SK-N-SH (cell line): Measurements from ENCODE around the gene SORD. TPM values are rescaled to one million over a fixed set of nuclear protein-coding genes. Genes with fewer than 3 reads are reported as not detected.
"Not testable (repeated sequence)": the region's sequence is repeated elsewhere in the genome, so short reads cannot be mapped to it uniquely, and the experiment has no call there.

ENCODE experiments used
- CTCF ChIA-PET: fragments of 300-600, 350-600 bp; formaldehyde crosslinking; extraction: SDS; loops from one replicate; lab custom pipeline; 2021; lab: Yijun Ruan, JAX
- POLR2A ChIA-PET: fragments of 350-600 bp; sonication (Branson Sonifier 250); formaldehyde crosslinking; extraction: SDS; loops from one replicate; lab custom pipeline; 2020; ENCODE audit warnings: antibody characterized with exemption, inconsistent platforms; lab: Yijun Ruan, JAX
- DNase-seq: peaks from one replicate; pipeline ENCODE4 v3.0.0; 2012
- H2AFZ ChIP-seq: fragments of 200-600 bp; sonication (generic); 2 replicates; pipeline ENCODE4 v1.8.1; 2016; ENCODE audit warnings: antibody characterized with exemption, mild to moderate bottlenecking, low read depth
- H3F3A ChIP-seq: fragments of 200-600 bp; sonication (generic); replicated peaks from 2 replicates; pipeline ENCODE3; 2016; ENCODE audit warnings: antibody characterized with exemption, mild to moderate bottlenecking; ENCODE audit not compliant: insufficient read depth
- H3K27ac ChIP-seq, 2 experiments: fragments of 200-500 bp in 1 of 2; fragments of 200-600 bp in 1 of 2; sonication (Bioruptor generic) in 1 of 2; sonication (generic), shearing (Covaris generic) in 1 of 2; 2 replicates each; pipeline versions ENCODE4 v1.5.1 to v1.6.1; 2014 to 2016; ENCODE audit warnings: low read depth in 2 of 2, inconsistent platforms in 1 of 2, low read length in 1 of 2, mild to moderate bottlenecking in 1 of 2, mixed read lengths in 1 of 2
- H3K27me3 ChIP-seq: fragments of 200-600 bp; sonication (generic), shearing (Covaris generic); 2 replicates; pipeline ENCODE4 v1.6.1; 2016; ENCODE audit warnings: mixed run types; ENCODE audit not compliant: insufficient read depth
- H3K36me3 ChIP-seq, 2 experiments: fragments of 200-500 bp in 1 of 2; fragments of 200-600 bp in 1 of 2; sonication (Bioruptor generic) in 1 of 2; sonication (generic) in 1 of 2; replicated peaks in 1 of 2; 2 replicates each; pipeline versions ENCODE3 to v1.5.1; 2014 to 2016; ENCODE audit warnings: low read length in 1 of 2, mild to moderate bottlenecking in 1 of 2; ENCODE audit not compliant: insufficient read depth in 2 of 2, control insufficient read depth in 1 of 2
- H3K4me1 ChIP-seq, 2 experiments: fragments of 200-500 bp in 1 of 2; fragments of 200-600 bp in 1 of 2; sonication (Bioruptor generic) in 1 of 2; sonication (generic), shearing (Covaris generic) in 1 of 2; 2 replicates each; pipeline versions ENCODE4 v1.5.1 to v1.6.1; 2014 to 2016; ENCODE audit warnings: low read depth in 1 of 2, low read length in 1 of 2, mixed run types in 1 of 2; ENCODE audit not compliant: insufficient read depth in 2 of 2, control insufficient read depth in 1 of 2
- H3K4me2 ChIP-seq: fragments of 200-600 bp; sonication (generic), shearing (Covaris generic); 2 replicates; pipeline ENCODE4 v1.6.1; 2017; ENCODE audit warnings: mixed run types
- H3K4me3 ChIP-seq, 2 experiments: fragments of 200-500 bp in 1 of 2; fragments of 200-600 bp in 1 of 2; sonication (Bioruptor generic) in 1 of 2; sonication (generic), shearing (Covaris generic) in 1 of 2; 2 replicates each; pipeline versions ENCODE4 v1.5.1 to v1.8.1; 2014 to 2016; ENCODE audit warnings: low read depth in 2 of 2, inconsistent platforms in 1 of 2, low read length in 1 of 2, mild to moderate bottlenecking in 1 of 2, mixed read lengths in 1 of 2, moderate library complexity in 1 of 2
- H3K79me2 ChIP-seq: fragments of 200-600 bp; sonication (generic); 2 replicates; pipeline ENCODE4 v1.8.1; 2017; ENCODE audit warnings: mild to moderate bottlenecking; ENCODE audit not compliant: insufficient read depth
- H3K9ac ChIP-seq: fragments of 200-600 bp; sonication (generic); 2 replicates; pipeline ENCODE4 v1.6.1; 2017; ENCODE audit warnings: mixed run types
- H3K9me2 ChIP-seq: fragments of 200-600 bp; sonication (generic); 2 replicates; pipeline ENCODE4 v1.6.1; 2017; ENCODE audit warnings: mixed run types
- H3K9me3 ChIP-seq: fragments of 200-600 bp; sonication (generic); 2 replicates; pipeline ENCODE4 v1.6.1; 2017; ENCODE audit warnings: mixed run types, mild to moderate bottlenecking, moderate library complexity
- H4K20me1 ChIP-seq: fragments of 200-600 bp; sonication (generic); 2 replicates; pipeline ENCODE4 v1.6.1; 2017; ENCODE audit warnings: mild to moderate bottlenecking, mixed run types; ENCODE audit not compliant: insufficient read depth
- EZH2phosphoT487 ChIP-seq: fragments of 200-600 bp; sonication (generic); IDR thresholded peaks from 2 replicates; pipeline ENCODE4 v1.6.1; 2017; ENCODE audit warnings: low read depth, mixed run types, mild to moderate bottlenecking, antibody characterized with exemption, moderate library complexity, borderline replicate concordance
- FOXJ3 ChIP-seq: sonication (generic); formaldehyde crosslinking; IDR thresholded peaks from 2 replicates; pipeline ENCODE4 v1.5.1; 2020; ENCODE audit warnings: mild to moderate bottlenecking, missing genetic modification reagents
- GATA2 ChIP-seq: sonication (generic); formaldehyde crosslinking; IDR thresholded peaks from 2 replicates; pipeline ENCODE4 v1.5.0; 2020; ENCODE audit warnings: mild to moderate bottlenecking, missing genetic modification reagents
- POLR2AphosphoS5 ChIP-seq: IDR thresholded peaks from 2 replicates; pipeline ENCODE4 v1.6.1; 2012; ENCODE audit warnings: low read depth, low read length
- RFX5 ChIP-seq: IDR thresholded peaks from 2 replicates; pipeline ENCODE4 v1.6.1; 2012; ENCODE audit warnings: mild to moderate bottlenecking, improper control_type of control experiment, low read length
- RXRA ChIP-seq: IDR thresholded peaks from 2 replicates; pipeline ENCODE4 v1.4.0; 2012; ENCODE audit warnings: low read depth, mild to moderate bottlenecking, borderline replicate concordance
- TCF12 ChIP-seq: IDR thresholded peaks from 2 replicates; pipeline ENCODE4 v1.4.0; 2012
- WGBS: methylation state at CpG from one replicate; pipeline ENCODE4 v1.1.6; 2017; ENCODE audit warnings: low lambda C conversion rate; 5-methylcytosine and 5-hydroxymethylcytosine counted together
- polyA plus RNA-seq, 3 experiments: library from polyadenylated mRNA; depleted of rRNA; stranded (reverse); fragments of >200 nt; gene quantifications; 2 replicates each; pipeline ENCODE4 v1.2.3, GENCODE V29; 2012

SORD gene
- polyA plus RNA-seq, 1 of the 3 experiments (the other 2 are of a cell fraction), result 35.1 TPM

DNA sequence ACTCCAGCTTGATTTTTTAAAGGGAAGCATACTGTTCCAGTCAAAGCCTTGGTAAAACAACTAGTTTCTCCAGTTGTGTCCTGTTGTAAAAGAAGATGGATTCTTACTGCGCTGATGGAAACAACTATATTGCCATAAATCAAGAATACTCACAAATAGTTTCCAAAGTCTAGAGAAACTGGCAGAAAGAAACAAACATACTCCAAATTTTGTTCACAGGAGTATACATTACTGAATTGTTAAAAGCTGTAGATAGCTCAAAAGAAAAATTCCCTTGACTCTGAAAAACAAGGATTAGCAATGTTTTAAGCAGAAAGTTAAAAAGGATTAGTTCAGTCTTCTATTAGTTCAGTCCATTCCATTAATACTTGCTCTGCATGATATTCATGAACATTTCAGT lies 27.6 kb downstream of the SORD start:
- TF ChIP-seq POLR2AphosphoS5, result no peak
- TF ChIP-seq TCF12, result no peak
- no peak for TF ChIP-seq GATA2 (CRISPR knock-in tag)
- TF ChIP-seq FOXJ3 (CRISPR knock-in tag), result no peak
- TF ChIP-seq RXRA, result no peak
- TF ChIP-seq RFX5, result no peak
- no peak for TF ChIP-seq EZH2phosphoT487
- no peak overlapping the region for H3K4me2 ChIP-seq
- H3F3A ChIP-seq, result no peaks in the 10 kb centered on the region
- no peak overlapping the region for H2AFZ ChIP-seq
- H3K4me3 ChIP-seq, result no peak overlapping the region
- H3K27me3 ChIP-seq, result no peaks in the 10 kb centered on the region
- no peaks in the 10 kb centered on the region for H3K9me3 ChIP-seq
- H3K27ac ChIP-seq, result no peak overlapping the region
- no peak overlapping the region for H3K9ac ChIP-seq
- DNase-seq, result no peak
- ChIA-PET POLR2A (no interaction called here), CTCF (interaction anchor here (1.4 kb wide), 2 partner anchors 14 to 68 kb away, joined by 4 to 5 read pairs; no protein-coding TSS in a partner anchor)
- H3K4me1 ChIP-seq, result no peaks in the 10 kb centered on the region
- H3K36me3 ChIP-seq, result peaks cover 5 to 12% of the 10 kb centered on the region in 2 experiments
- H3K79me2 ChIP-seq, result no peaks in the 10 kb centered on the region
- WGBS, result 100% methylated on average over 1 of the region's 1 CpG
- H3K9me2 ChIP-seq, result no peaks in the 10 kb centered on the region
- H4K20me1 ChIP-seq, result no peaks in the 10 kb centered on the region

DNA sequence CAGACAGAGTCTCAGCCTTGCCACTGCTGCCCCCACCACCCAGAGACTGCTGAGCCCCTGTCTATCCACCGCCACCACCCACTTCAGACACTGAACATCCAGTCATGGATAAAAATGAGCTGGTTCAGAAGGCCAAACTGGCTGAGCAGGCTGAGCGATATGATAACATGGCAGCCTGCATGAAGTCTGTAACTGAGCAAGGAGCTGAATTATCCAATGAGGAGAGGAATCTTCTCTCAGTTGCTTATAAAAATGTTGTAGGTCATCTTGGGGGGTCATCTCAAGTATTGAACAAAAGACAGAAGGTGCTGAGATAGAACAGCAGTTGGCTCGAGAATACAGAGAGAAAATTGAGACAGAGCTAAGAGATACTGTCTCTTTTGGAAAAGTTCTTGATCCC lies 29.7 kb downstream of the SORD start:
- H3K36me3 ChIP-seq, result peaks cover 5 to 11% of the 10 kb centered on the region in 2 experiments
- H3K4me1 ChIP-seq, H3K9me3 ChIP-seq, H3K4me2 ChIP-seq, H3K79me2 ChIP-seq, DNase-seq, H3K27me3 ChIP-seq, H4K20me1 ChIP-seq, H2AFZ ChIP-seq, H3F3A ChIP-seq, H3K9me2 ChIP-seq, POLR2A ChIA-PET, H3K27ac ChIP-seq, H3K9ac ChIP-seq, H3K4me3 ChIP-seq, CTCF ChIA-PET: not testable (repeated sequence)
- 95% methylated on average over 3 of the region's 3 CpGs for WGBS

- CTCF ChIA-PET, H4K20me1 ChIP-seq, H3K27ac ChIP-seq, H3K36me3 ChIP-seq, POLR2A ChIA-PET, H3K4me1 ChIP-seq, H3K79me2 ChIP-seq, DNase-seq, H3K9ac ChIP-seq, H3K4me3 ChIP-seq, H3K4me2 ChIP-seq, H3K9me2 ChIP-seq, H3K9me3 ChIP-seq, H2AFZ ChIP-seq, H3K27me3 ChIP-seq, H3F3A ChIP-seq: not testable (repeated sequence)
- WGBS, result 97% methylated on average over 3 of the region's 3 CpGs
These were observed 36.0 kb downstream of the SORD start for GRCh38 chr15:45058690-45059675.

DNA sequence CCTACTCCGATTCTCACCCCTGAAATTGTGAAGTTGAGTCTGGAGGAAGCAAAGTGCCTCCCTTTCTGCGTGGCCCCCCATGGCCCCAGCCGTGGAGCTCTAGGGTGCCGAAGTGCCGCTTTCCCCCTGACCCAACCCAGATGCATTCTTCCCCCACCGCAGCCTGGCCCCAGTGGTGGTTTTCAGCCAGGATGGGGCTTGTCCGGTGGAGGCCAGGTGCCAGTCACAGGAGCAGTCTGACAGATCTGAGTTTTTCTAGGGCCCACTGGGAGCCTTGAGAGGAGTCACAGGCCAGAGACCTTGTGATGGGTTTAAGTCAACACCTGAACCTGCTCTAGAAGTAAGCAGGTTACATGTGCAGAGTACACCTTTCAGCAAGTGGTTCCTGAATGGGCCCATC lies 39.3 kb downstream of the SORD start:
- DNase-seq, H3K9me3 ChIP-seq, H3K4me3 ChIP-seq, H2AFZ ChIP-seq, CTCF ChIA-PET, H3K9ac ChIP-seq, POLR2A ChIA-PET, H3F3A ChIP-seq, H3K4me2 ChIP-seq, H3K27me3 ChIP-seq, H3K27ac ChIP-seq, H3K36me3 ChIP-seq, H3K9me2 ChIP-seq, H3K79me2 ChIP-seq, H4K20me1 ChIP-seq, H3K4me1 ChIP-seq: not testable (repeated sequence)
- 88% methylated on average over 3 of the region's 7 CpGs for WGBS
